G401.6 (cell line): Measurements from ENCODE around the gene INTU.
"Not testable (repeated sequence)": the region's sequence is repeated elsewhere in the genome, so short reads cannot be mapped to it uniquely, and the experiment has no call there.

ENCODE experiments used
- FAIRE-seq: peaks from 2 replicates; lab custom pipeline; 2012; peaks lifted over from hg19 to GRCh38; lab: Jason Lieb, UNC

Gene INTU

GRCh38 chr4:127632420-127633403, at the start of gene INTU:
Gene INTU, plus strand, starts transcription at chr4:127632957. Its CDS starts 78 bp downstream, at chr4:127633035.
- peak; percentile 98 for FAIRE-seq

GRCh38 chr4:127586496-127586895, 46.3 kb upstream of the INTU start:
- FAIRE-seq = not testable (repeated sequence)

GRCh38 chr4:127586922-127587571, 45.7 kb upstream of the INTU start:
- FAIRE-seq = peak; percentile 11

- FAIRE-seq = not testable (repeated sequence)
Measured at GRCh38 chr4:127589153-127589552, 43.6 kb upstream of the INTU start.

- no peak for FAIRE-seq
Measured at GRCh38 chr4:127598656-127599055, 34.1 kb upstream of the INTU start.

- FAIRE-seq = peak; percentile 94
Measured at GRCh38 chr4:127601029-127601428, 31.7 kb upstream of the INTU start.

- peak; percentile 98 for FAIRE-seq
Measured at GRCh38 chr4:127604949-127605709, 27.6 kb upstream of the INTU start.

GRCh38 chr4:127606823-127607222, 25.9 kb upstream of the INTU start:
- FAIRE-seq = no peak

GRCh38 chr4:127609484-127609883, 23.3 kb upstream of the INTU start:
- FAIRE-seq = no peak

GRCh38 chr4:127610488-127610887, 22.3 kb upstream of the INTU start:
- FAIRE-seq = no peak

GRCh38 chr4:127616898-127617297, 15.9 kb upstream of the INTU start:
- FAIRE-seq = no peak

- no peak for FAIRE-seq
Measured at GRCh38 chr4:127618427-127618826, 14.3 kb upstream of the INTU start.

GRCh38 chr4:127622621-127622920, 10.2 kb upstream of the INTU start:
- FAIRE-seq = no peak

GRCh38 chr4:127622921-127623796, 9.6 kb upstream of the INTU start:
- FAIRE-seq = no peak

GRCh38 chr4:127623797-127624083, 9.0 kb upstream of the INTU start:
- FAIRE-seq = no peak

- no peak for FAIRE-seq
Measured at GRCh38 chr4:127624173-127624572, 8.6 kb upstream of the INTU start.

- FAIRE-seq = no peak
Measured at GRCh38 chr4:127629371-127629770, 3.4 kb upstream of the INTU start.

GRCh38 chr4:127630152-127630551, 2.6 kb upstream of the INTU start:
- no peak for FAIRE-seq

GRCh38 chr4:127631420-127631819, 1.3 kb upstream of the INTU start:
- no peak for FAIRE-seq

- FAIRE-seq = no peak
Measured at GRCh38 chr4:127634181-127634580, 1.4 kb downstream of the INTU start.

GRCh38 chr4:127641524-127641923, 8.8 kb downstream of the INTU start:
- FAIRE-seq = no peak

GRCh38 chr4:127642169-127642568, 9.4 kb downstream of the INTU start:
- FAIRE-seq = no peak
